DMS53 treated with DMSO at 0.1 percent for 48 hours (cell line): ENCODE measurements around the gene RASSF10.
"Not testable (repeated sequence)": the region's sequence is repeated elsewhere in the genome, so short reads cannot be mapped to it uniquely, and the experiment has no call there.

Experiments used
- DNase-seq: peaks from one replicate; lab custom pipeline; 2025; ENCODE audit not compliant: unreplicated experiment; lab: John Stamatoyannopoulos, UW

Gene RASSF10

DNA sequence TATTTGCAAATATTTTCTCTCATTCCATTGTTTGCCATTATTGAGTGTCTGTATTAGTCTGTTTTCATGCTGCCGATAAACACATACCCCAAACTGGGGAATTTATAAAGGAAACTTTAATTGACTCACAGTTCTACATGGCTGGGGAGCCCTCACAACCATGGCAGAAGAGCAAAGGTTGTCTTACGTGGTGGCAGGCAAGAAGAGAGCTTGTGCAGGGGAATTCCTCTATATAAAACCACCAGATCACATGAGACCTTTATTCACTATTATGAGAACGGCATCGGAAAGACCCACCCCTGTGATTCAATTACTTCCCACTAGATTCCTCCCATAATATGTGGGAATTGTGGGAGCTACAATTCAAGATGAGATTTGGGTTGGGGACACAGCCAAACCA lies 10.2 kb downstream of the RASSF10 start:
- no peak for DNase-seq

DNA sequence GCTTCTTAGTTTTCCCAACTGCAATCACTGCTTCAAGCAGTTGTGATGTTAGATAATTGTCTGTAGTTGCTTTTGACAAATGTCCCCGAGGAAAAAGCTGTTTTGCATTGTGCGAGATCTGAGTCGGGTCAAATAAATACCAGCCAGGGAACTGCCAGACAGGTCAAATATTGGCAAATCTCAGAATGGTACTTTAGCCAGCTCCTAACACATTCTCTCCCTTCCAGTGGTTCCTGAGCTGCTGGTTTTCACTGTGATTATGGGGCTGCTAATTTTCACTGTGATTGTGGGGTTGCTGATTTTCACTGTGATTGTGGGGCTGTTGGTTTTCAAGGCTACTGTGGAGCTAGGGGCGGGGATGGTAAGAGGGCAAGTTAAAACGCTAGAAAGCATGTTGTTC lies 14.3 kb downstream of the RASSF10 start:
- DNase-seq = no peak

DNA sequence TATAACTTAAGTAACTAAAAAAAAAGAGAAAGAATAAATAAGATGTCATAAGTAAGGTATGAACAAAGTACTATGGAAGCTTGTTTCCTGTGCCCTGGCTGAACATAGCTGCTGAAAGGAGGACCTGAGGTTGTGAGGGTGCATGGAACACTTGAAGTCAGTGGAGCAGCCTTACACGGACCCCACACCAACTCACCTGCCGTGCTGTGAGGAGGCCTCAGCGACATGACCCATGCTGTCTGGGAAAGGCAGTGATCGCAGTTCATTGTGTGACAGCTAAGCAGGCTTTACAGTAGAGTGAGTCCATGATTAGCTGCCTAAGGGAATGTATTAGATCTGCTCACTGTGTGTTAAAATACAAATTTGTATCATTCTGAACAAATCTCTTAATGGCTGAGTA lies 17.6 kb downstream of the RASSF10 start:
- no peak for DNase-seq

DNA sequence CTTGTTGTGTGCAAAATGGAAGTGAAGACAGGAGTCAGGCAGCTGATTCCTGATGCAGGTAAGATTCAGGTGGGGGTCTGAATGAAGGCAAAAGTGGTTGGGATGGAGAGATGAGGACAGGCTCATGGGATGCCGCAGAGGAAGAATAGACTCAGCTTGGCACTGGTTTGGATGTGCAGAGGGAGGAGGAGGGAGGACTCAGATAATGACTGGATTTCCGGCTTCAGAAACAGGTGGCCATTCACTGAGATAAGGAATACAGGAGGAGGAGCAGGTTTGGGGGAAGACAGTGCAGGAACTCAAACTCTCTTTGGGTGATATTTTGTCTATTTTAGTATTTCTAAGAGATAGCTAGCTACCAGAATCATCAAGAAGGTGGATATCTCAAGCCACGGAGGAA lies 19.2 kb downstream of the RASSF10 start:
- no peak for DNase-seq

DNA sequence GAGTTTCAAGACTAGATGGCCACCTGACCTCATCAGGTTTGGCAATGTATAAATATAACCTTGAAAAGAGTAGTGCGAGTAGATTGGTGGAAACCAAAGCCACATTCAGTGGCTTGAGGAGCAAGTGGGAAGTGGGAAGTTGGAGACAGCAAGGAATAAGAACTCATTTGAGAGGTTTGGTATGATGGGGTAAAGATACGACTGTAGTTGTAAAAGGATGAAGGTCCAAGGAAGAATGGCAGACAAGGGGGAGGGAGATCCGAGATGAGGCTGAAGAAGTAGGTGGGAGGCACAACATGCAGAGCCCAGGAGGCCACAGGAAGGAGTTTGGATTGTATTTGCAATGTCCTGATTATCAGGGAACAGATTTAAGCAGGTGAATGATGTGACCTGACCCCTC lies 20.8 kb downstream of the RASSF10 start:
- no peak for DNase-seq

DNA sequence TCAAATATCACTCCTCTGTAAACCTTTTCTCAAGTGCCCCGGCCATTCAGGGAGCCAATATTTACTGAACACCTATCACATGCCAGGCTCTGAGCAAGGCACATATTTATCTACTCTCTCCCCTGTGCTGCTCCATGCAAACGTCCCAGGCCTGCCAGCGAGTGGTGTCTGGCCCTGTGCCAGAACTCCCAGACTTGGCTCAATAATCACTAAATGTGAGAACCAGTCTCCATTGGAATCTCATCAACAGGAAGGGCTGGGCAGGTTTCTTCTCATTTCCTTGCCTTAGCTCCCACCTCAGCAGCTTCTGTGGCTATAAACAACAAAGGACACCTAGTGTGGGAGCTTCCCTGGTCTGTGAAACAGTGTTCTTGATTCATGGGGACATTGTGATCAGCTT lies 21.7 kb downstream of the RASSF10 start:
- DNase-seq = peak; percentile 92

DNA sequence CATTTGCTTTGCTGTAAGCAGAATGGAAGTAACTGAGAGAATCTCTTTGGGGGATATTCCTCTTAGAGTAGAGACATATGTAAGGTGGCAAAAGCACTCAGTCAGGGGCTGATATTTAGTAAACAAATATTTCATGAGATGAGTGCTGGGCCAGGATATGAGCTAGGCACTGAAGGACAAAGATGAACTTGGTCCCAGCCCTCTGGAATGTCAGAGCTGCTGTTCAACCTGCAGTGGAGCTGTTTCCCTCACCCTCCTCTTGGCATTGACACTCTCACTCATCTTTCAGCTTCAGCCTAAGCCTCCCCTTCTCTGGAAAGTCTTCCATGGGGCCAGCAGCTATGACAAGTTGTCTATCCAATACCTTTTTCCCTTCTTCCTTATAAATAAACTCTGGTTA lies 22.2 kb downstream of the RASSF10 start:
- DNase-seq = no peak

DNA sequence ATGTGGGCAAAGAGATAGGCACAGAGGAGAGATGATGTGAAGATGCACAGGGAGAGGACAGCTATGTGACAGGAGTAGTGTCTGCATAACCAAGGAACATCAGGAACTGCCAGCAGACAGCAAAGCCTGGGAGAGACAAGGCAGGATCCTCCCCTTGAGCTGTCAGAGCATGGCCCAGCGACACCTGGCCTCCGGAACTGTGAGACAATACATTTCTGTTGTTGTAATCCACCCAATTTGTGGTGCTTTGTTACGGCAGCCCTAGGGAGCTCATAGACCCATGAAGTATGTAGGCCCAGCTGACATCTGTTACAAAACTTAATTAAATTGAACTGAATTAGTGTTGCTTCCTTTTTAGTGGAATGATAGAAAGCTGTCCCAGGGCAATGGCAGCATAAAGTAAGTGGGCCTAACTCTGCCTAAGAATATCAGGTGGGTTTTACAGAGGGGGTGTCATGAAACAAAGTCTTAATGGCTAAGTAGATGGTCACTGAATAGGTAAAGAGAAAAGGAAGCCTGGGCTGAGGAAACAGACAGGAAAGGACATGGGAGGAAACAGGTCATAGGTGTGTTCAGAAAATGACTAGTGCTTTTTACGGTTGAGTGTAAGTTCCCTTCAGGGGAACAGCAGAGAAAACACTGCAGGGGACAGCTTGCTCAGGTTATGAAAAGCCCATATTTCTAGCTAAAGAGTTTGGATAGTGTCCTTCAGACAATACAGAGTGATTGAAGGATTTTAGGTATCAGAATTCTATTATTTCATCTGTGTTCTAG lies 24.8 kb downstream of the RASSF10 start:
- DNase-seq = no peak

DNA sequence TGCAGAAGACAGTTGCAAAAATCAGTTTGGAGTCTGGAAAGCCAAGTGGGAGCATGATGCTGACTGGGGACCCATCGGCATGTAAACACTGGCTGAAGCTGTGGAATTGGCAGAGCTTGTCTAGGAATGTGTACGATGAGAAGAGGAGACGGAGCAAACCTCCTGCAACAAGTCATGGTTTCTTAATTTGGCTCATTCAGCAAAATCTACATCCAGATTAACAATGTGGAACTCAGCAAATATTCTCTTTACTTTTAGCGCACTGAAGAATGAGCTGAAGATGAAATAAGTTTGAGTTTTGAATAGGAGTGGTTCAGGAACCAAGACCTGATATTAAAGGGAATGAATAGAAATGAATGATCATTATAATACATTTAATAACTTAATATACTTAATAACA lies 26.6 kb downstream of the RASSF10 start:
- DNase-seq = no peak

DNA sequence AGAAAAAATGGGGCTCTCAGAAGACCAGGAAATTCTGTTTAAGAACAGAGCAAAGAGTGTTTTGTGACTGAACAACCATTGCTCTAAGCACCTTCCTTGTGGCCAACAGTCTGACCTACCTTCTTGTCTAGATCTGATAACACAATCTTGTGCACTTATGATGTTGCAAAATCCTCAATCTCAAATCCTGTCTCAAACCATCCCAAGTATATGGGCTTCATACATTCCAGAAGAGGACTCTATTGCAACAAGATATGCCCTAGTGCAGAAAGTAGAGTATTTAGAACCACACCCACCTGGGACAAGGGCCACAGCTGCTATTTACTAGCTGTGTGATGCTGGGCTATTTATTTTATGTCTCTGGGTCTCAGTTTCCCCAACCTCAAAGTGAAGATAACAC lies 27.1 kb downstream of the RASSF10 start:
- no peak for DNase-seq

DNA sequence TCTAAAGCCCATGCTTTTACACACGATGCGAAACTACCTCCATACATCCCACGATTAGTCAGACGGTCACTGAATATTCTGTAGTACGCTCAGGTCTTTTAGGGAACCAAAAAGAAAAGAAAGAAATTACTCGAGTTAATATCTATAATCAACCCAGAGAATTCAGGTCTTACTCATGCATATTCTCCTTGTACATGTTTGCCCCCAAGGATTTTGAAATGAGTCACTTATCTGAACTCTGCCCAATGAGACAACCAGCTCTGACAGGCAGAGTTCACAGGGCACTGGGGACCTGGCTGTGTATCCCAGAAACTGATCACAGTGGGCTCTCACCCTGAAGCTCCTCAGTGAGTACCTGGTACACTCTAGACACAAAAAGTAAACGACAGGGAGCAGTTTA lies 29.2 kb downstream of the RASSF10 start:
- no peak for DNase-seq

DNA sequence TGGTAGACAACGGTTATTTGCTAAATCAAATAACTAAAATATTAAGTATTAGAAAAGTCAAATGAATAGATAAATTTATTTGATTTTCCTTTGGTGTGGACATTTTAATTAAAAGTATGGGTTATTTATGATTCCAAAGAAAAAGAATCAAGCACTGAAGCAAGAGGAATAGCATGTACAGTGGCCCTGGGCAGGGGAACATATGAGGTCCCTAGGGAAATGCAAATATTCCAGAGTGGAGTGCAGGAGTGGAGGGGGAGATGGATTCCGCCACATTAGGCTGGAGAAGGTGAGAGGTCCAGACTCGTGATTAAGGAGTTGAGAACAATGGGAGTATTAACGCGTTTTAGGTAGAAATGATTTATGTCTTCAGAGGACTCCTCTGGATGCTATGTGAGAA lies 30.0 kb downstream of the RASSF10 start:
- no peak for DNase-seq

DNA sequence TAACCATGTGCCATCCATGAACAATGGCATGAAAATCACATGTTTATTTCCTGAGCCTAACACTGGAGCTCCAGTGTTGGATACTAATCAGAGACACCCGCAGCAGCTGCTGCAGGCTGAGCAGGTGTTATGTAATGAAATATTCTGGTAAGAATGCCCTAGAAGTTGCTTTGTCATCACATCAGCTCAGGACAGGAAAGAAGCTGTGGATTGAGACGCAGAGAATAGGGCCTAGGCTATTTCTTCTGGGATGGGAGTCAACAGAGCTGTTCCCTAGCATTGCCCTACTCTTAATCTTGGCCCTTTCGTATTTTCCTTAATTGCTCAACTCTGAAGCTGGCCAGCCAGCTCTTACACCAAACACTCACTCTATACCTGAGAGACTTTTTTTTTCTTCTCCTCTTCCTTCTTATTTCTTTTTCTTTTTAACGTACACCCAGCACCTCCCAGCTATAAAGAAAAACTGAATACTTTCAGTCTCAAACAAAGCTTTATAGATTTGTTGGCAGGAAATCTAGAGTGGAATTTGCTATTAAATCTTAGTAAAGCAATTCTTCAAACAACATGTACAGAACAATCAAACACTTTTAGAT lies 31.9 kb downstream of the RASSF10 start:
- DNase-seq = peak; percentile 74

DNA sequence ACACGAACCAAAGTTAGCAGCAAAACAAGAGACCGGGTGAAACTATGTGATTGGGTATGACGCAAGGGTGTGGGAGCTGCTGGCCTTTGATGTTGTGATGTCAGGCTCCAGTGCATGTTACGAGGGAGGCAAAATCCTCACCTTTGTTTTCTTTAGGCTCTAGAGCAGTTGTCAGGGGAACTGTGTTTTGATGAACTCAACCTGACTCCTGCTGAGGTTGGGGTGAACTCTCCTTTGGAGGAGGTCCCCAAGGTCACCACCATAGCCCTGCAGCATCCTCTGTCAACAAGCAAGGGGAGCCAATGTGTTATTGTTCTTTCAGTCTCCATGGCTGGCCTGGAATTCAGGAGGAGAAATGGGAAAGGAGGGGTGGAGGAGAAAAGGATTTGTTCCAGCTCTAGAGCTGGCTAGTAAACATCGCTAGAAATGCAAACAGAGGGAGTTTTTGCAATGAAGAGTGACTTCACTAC lies 33.8 kb downstream of the RASSF10 start:
- peak; percentile 63 for DNase-seq

DNA sequence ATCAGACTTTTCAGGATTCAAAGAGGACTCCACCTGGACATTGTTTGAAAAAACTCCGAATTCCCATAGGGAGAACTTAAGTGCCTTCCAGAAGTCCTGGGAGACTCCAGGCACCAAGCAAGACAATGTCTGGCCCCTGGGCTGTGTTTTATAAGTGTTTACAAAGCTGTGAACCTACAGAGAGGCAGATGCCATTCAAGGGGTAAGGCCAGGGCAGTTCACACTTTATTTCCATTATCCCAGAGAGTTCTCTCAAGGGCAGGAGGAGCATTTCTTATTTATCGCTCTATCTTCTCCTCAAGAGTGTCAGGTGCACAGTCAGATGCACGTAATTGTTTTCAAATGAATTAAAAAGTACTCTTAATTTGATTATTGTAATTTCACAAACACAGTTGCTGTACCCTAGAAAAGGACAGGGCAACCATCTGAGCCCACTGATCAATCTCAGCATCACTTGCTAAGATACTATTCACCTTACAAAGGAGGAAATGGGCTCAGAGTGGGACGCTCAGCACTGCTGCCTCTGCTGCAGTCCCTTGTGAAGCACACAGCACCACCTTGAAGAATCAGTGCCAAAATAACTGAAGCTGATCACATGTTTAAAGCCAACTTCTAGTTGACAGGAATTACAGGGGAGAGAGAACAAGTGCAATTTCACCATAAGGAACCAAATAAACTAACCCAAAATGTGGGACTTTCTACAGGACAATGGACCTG lies 35.0 kb downstream of the RASSF10 start:
- DNase-seq = peak; percentile 15

DNA sequence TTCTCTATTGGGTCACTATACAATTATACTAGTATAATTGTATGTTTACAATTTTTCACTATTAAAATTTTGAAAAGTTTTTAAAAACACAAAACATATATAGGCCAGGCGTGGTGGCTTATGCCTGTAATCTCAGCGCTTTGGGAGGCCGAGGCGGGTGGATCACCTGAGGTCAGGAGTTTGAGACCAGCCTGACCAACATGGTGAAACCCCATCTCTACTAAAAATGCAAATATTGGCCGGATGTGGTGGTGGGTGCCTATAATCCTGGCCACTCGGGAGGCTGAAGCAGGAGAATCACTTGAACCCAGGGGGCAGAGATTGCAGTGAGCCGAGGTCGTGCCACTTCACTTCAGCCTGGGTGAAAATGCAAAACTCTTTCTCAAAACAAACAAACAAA lies 36.0 kb downstream of the RASSF10 start:
- not testable (repeated sequence) for DNase-seq

DNA sequence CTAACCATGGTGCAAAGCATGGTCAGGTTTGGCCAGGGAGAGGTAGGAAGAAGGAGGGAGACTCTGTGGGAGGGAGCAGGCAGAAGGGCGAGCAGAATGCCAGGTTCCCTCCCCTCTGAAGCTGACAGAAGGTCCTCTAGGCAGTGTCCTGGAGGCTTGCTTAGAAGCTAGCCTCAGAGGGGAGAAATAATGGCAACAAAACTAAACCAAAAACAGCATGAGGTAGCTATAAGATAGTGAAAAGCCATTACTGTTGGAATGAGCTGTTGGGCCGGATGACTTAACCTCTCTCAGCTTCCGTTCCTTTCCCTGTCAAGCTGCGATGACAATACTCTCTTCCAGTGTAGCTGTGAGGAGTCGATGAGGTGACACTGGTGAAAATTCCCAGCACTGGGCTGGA lies 36.6 kb downstream of the RASSF10 start:
- DNase-seq = no peak

DNA sequence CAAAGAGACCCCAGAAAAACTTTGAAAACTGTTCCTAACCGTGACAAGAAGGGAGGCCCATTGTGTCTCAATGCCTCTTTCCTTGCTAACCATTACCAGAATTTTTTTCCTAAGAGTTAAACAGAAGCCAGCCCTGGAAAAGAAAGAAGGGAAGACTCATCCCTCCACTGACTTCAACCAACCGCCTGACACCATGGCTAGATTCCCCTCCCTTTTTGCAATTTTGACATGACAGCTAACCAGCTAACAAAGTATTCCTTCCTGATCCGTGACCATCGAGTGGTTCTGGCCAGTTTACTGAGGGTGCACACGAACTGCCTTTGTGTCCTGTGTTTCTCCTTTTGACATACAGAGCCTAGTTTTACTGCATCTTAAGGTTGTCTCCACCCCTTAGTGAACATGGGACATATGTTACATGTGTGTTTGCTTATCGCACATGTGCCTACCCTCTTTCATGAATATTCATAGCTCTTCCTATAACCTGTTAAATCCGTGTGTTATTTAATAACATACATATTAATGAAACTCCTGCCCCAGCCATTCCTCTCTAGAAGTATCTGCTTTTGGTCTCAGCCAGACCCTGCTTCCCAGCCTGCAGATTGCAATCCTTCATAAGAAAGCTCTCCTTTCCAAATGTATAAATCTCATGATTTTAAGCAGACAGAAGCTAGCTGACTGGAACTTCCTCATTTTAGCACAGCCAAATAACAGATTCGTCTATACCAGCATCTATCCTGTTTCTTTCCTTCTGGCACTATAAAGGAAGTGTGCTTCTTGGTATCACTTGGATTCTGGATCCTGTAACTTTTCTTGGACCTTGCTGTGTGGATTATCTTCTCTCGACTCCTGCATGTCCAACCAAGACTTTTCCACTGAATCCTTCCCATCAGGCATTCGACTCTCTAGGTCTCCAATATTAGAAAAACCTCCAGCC lies 37.8 kb downstream of the RASSF10 start:
- no peak for DNase-seq

DNA sequence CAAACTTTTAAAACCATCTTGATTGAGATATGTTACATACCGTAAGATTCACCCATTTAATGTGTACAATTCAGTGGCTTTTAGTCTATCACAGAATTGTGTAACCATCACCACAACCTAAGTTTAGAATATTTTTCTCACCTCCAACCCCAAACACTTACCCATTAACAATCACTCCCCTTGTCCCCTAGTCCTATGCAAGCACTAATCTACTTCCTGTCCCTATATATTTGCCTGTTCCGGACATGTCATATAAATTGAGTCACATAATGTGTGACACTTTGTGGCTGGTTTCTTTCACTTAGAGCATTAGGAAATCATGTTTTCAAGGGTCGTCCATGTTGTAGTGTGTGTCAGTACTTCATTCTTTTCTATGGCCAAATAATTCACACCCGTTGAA lies 38.8 kb downstream of the RASSF10 start:
- DNase-seq = no peak

DNA sequence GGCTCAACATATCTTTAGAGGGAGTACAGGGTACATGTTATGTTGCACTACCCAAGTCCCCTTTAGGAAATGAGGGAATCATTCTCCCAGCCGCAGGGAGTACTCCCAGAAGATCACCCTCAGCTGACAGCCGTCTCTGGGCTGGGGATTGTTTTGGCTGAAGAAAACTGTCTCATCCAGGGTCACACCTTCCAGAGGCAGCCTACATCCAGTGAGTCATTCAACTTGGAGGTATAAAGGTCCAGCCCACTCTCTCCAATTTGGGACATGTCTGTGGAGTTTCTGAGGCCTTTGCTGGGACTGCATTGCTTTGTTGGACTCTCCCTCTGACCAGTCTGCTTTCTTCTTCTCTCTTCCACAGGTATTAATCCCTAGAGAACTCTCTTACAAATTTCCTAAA lies 42.1 kb downstream of the RASSF10 start:
- DNase-seq = no peak

DNA sequence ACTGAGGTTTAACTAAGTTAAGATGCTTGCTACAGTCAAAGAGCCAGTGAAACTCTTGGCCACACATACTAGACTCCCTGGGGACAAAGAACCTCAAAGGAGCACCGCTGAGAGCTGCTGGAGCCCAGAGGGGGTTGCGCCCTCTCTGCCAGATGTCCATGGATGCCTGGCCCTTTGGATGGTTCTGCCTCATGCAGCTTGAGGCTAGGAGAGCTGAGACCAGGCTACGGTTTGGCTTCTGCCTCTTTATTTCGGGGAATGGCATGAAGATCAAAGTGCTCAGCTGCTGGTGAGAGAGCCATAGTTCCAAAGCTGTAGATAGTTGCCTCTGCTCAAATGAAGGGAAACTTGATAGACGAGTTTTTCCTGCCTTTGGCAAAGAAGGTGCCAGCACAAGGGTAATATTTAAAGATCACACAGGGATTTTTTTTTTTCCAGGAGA lies 43.0 kb downstream of the RASSF10 start:
- peak; percentile 89 for DNase-seq
